Suprapubic skin (tissue), 4 donors: ENCODE data around the gene ZNRF3.

ENCODE experiments used
- POLR2A ChIP-seq, 2 donors: fragments of 450-650 bp; IDR thresholded peaks; one replicate each; pipeline ENCODE4 v1.6.1; 2017; ENCODE audit warnings: antibody characterized with exemption in 2 of 2, mild to moderate bottlenecking in 2 of 2, moderate library complexity in 2 of 2
- POLR2AphosphoS5 ChIP-seq, 3 donors: sonication (generic); formaldehyde crosslinking; IDR thresholded peaks; one replicate each; pipeline ENCODE4 v1.6.1; 2017; ENCODE audit warnings: antibody characterized with exemption in 3 of 3
- TF ChIP-seq, protein P1 (sequence below), 2 donors: fragments of 200-600 bp in 1 of 2; fragments of 450-650 bp in 1 of 2; sonication (generic) in 1 of 2; IDR thresholded peaks; one replicate each; pipeline ENCODE4 v1.5.1; 2016 to 2019; ENCODE audit warnings: antibody characterized with exemption in 2 of 2, mild to moderate bottlenecking in 1 of 2, moderate library complexity in 1 of 2

DNA sequence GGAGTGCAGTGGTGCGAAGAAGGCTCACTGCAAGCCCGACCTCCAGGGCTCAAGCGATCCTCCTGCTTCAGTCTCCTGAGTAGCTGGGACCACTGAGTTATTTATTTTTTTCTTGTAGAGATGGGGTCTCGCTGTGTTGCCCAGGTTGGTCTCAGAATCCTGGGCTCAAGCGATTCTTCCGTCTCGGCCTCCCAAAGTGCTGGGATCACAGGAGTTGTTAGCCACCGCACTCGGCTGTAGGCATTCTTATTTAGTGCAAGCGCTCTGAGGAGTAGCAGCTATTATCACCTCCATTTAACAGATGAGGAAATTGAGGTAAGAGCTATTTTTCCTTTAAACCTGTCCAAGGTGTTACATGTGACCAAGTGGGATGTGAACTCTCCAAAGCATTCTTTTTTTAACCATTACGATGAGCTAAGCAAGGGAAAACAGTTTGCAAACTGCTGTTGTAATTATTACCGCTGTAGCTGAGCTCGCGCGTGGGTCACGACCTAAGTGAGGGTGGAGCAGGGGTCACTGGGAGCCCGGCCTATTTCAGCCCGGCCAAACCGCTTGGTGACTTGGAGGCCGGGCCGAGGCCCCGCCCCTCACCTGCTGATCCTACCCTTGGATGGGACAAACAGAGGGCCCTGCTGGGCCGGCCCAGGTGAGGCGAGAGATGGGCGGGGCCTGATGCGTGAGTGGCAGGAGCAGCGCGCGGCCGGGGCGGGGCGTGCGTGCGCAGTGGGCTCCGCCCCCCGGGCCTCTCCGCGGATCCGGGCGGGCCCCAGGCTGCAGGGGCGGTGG, 189.0 kb downstream of the ZNRF3 start:
- TF ChIP-seq, protein P1, sequence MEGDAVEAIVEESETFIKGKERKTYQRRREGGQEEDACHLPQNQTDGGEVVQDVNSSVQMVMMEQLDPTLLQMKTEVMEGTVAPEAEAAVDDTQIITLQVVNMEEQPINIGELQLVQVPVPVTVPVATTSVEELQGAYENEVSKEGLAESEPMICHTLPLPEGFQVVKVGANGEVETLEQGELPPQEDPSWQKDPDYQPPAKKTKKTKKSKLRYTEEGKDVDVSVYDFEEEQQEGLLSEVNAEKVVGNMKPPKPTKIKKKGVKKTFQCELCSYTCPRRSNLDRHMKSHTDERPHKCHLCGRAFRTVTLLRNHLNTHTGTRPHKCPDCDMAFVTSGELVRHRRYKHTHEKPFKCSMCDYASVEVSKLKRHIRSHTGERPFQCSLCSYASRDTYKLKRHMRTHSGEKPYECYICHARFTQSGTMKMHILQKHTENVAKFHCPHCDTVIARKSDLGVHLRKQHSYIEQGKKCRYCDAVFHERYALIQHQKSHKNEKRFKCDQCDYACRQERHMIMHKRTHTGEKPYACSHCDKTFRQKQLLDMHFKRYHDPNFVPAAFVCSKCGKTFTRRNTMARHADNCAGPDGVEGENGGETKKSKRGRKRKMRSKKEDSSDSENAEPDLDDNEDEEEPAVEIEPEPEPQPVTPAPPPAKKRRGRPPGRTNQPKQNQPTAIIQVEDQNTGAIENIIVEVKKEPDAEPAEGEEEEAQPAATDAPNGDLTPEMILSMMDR (IDR thresholded peaks at IDR 0.05): no peak
- TF ChIP-seq POLR2A (IDR thresholded peaks at IDR 0.05) (no peak), POLR2AphosphoS5 (IDR thresholded peaks at IDR 0.05) (no peak)
